Measurements from ENCODE around the gene METTL2A.
"Not testable (repeated sequence)": the region's sequence is repeated elsewhere in the genome, so short reads cannot be mapped to it uniquely, and the experiment has no call there.

METTL2A gene

DNA sequence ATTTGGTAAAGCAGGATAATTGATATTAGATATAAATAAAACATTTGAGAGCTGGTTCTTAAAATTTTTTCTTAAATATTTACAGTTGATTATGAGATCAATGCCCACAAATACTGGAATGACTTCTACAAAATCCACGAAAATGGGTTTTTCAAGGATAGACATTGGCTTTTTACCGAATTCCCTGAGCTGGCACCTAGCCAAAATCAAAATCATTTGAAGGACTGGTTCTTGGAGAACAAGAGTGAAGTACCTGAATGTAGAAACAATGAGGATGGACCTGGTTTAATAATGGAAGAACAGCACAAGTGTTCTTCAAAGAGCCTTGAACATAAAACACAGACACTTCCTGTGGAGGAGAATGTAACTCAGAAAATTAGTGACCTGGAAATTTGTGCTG, 2.5 kb downstream of the METTL2A start:
- H3K27me3 ChIP-seq (ENCODE audit: control insufficient read depth, low read length); H3K4me2 ChIP-seq (ENCODE audit: low read length); H3K9me2 ChIP-seq (replicated peaks; ENCODE audit: control insufficient read depth, low read length); H3K4me3 ChIP-seq (ENCODE audit: low read length); H3K27ac ChIP-seq (ENCODE audit: low read depth, low read length); H3F3A ChIP-seq (ENCODE audit: control insufficient read depth, insufficient read depth); H4K20me1 ChIP-seq (ENCODE audit: control insufficient read depth, insufficient read depth, low read depth, low read length); H3K9me3 ChIP-seq (ENCODE audit: control insufficient read depth, insufficient read depth, low read length): not testable (repeated sequence)
- Histone ChIP-seq H3K36me3 (ENCODE audit: control insufficient read depth, low read length) (peaks cover 26% of the 10 kb centered on the region), H3K79me2 (ENCODE audit: control insufficient read depth, low read length) (peaks cover 52% of the 10 kb centered on the region), H3K4me1 (ENCODE audit: control insufficient read depth, low read length) (peaks cover 14% of the 10 kb centered on the region)

DNA sequence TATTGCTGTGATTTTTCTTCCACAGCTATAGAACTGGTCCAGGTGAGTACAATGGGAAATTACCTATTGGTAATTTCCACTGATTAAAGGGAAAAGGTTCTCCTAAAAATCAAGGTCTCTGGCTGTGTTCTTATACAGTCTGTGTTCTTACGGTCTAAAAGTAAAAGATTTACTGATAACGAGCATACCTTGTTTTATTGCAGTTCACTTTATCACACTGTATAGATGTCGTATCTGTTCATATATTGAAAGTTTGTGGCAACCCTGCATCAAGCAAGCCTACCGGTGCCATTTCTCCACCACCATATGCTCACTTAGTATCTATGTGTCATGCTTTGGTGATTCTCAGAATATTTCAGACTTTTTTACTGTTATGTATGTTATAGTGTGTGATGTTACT, 11.6 kb downstream of the METTL2A start:
- not testable (repeated sequence) for H3K79me2 ChIP-seq (ENCODE audit: control insufficient read depth, low read length); H3K4me3 ChIP-seq (ENCODE audit: low read length); H3K27ac ChIP-seq (ENCODE audit: low read depth, low read length); H3K27me3 ChIP-seq (ENCODE audit: control insufficient read depth, low read length); H3K4me1 ChIP-seq (ENCODE audit: control insufficient read depth, low read length); H3F3A ChIP-seq (ENCODE audit: control insufficient read depth, insufficient read depth); H3K9me3 ChIP-seq (ENCODE audit: control insufficient read depth, insufficient read depth, low read length); H4K20me1 ChIP-seq (ENCODE audit: control insufficient read depth, insufficient read depth, low read depth, low read length); H3K9me2 ChIP-seq (replicated peaks; ENCODE audit: control insufficient read depth, low read length); H3K4me2 ChIP-seq (ENCODE audit: low read length)
- peaks cover 19% of the 10 kb centered on the region for H3K36me3 ChIP-seq (ENCODE audit: control insufficient read depth, low read length)

DNA sequence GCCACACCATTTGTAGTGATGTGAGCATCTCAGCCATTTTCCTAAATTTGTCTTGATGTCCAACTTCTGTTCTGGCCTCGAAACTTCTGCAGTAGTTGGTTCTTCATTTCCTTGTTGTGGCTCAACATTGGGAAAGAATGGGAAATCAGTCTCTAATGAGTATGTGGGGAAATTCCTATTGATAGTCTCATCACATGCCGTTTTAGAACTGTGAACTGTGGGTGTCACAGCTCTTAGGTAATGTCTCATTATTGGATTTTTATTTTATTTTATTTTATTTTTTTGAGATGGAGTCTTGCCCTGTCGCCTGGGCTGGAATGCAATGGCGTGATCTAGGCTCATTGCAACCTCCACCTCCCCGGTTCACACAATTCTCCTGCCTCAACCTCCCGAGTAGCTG, 17.5 kb downstream of the METTL2A start:
- H3K27ac ChIP-seq (ENCODE audit: low read depth, low read length); H3F3A ChIP-seq (ENCODE audit: control insufficient read depth, insufficient read depth); H3K27me3 ChIP-seq (ENCODE audit: control insufficient read depth, low read length); H3K4me1 ChIP-seq (ENCODE audit: control insufficient read depth, low read length); H3K4me3 ChIP-seq (ENCODE audit: low read length); H3K9me3 ChIP-seq (ENCODE audit: control insufficient read depth, insufficient read depth, low read length); H3K4me2 ChIP-seq (ENCODE audit: low read length); H4K20me1 ChIP-seq (ENCODE audit: control insufficient read depth, insufficient read depth, low read depth, low read length); H3K79me2 ChIP-seq (ENCODE audit: control insufficient read depth, low read length); H3K9me2 ChIP-seq (replicated peaks; ENCODE audit: control insufficient read depth, low read length): not testable (repeated sequence)
- peaks cover 32% of the 10 kb centered on the region for H3K36me3 ChIP-seq (ENCODE audit: control insufficient read depth, low read length)

DNA sequence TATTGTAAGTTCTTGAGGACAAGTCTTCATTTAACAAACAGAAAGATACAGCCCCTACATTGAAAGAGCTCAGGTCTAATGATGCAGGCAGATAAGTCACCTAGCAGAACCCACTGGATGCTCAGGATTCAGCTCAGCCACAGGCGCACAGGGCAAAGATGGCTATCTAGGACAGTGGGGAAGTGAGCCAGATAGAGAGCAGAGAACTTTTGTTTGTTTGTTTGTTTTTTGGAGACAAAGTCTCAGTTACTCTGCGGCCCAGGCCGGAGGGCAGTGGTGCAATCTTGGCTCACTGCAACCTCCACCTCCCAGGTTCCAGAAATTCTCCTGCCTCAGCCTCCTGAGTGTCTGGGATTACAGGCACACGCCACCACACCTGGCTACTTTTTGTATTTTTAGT, 20.4 kb downstream of the METTL2A start:
- Histone ChIP-seq H3K4me2 (ENCODE audit: low read length) (no peak overlapping the region), H3K27ac (ENCODE audit: low read depth, low read length) (no peak overlapping the region), H3K79me2 (ENCODE audit: control insufficient read depth, low read length) (no peaks in the 10 kb centered on the region), H3F3A (ENCODE audit: control insufficient read depth, insufficient read depth) (no peaks in the 10 kb centered on the region; the same call in 1 of the 2 replicates), H4K20me1 (ENCODE audit: control insufficient read depth, insufficient read depth, low read depth, low read length) (no peaks in the 10 kb centered on the region), H3K36me3 (ENCODE audit: control insufficient read depth, low read length) (peaks cover 53% of the 10 kb centered on the region), H3K9me3 (ENCODE audit: control insufficient read depth, insufficient read depth, low read length) (no peaks in the 10 kb centered on the region), H3K4me1 (ENCODE audit: control insufficient read depth, low read length) (no peaks in the 10 kb centered on the region), H3K9me2 (replicated peaks; ENCODE audit: control insufficient read depth, low read length) (no peaks in the 10 kb centered on the region), H3K4me3 (ENCODE audit: low read length) (no peak overlapping the region), H3K27me3 (ENCODE audit: control insufficient read depth, low read length) (no peaks in the 10 kb centered on the region)
- TF ChIP-seq EZH2phosphoT487 (IDR thresholded peaks at IDR 0.05; ENCODE audit: borderline replicate concordance, low read length) = no peak
- TF ChIP-seq, protein P1, sequence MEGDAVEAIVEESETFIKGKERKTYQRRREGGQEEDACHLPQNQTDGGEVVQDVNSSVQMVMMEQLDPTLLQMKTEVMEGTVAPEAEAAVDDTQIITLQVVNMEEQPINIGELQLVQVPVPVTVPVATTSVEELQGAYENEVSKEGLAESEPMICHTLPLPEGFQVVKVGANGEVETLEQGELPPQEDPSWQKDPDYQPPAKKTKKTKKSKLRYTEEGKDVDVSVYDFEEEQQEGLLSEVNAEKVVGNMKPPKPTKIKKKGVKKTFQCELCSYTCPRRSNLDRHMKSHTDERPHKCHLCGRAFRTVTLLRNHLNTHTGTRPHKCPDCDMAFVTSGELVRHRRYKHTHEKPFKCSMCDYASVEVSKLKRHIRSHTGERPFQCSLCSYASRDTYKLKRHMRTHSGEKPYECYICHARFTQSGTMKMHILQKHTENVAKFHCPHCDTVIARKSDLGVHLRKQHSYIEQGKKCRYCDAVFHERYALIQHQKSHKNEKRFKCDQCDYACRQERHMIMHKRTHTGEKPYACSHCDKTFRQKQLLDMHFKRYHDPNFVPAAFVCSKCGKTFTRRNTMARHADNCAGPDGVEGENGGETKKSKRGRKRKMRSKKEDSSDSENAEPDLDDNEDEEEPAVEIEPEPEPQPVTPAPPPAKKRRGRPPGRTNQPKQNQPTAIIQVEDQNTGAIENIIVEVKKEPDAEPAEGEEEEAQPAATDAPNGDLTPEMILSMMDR (IDR thresholded peaks at IDR 0.05; ENCODE audit: low read depth, low read length, poor library complexity, severe bottlenecking) = no peak

DNA sequence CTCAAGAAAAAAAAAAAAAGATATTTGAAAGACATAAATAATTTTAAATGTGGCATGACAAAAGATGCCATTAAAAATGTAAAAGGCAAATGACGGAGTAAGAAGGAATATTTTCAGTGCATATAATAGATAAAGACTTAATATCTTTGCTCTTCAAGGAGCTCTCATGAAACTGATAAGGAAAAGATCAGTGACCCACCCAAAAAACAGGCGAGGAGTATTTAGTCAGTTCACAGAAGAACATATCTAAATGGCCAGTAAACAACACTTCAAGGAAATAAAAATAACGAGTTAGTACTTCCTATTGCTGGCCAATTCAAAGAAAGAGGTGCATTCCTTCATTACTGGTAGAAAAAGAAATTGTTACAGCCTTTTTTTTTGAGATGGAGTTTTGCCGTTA, 22.1 kb downstream of the METTL2A start:
- not testable (repeated sequence) for H3F3A ChIP-seq (ENCODE audit: control insufficient read depth, insufficient read depth); H3K27me3 ChIP-seq (ENCODE audit: control insufficient read depth, low read length); H3K9me3 ChIP-seq (ENCODE audit: control insufficient read depth, insufficient read depth, low read length); H3K4me1 ChIP-seq (ENCODE audit: control insufficient read depth, low read length); H4K20me1 ChIP-seq (ENCODE audit: control insufficient read depth, insufficient read depth, low read depth, low read length); H3K9me2 ChIP-seq (replicated peaks; ENCODE audit: control insufficient read depth, low read length); H3K4me3 ChIP-seq (ENCODE audit: low read length); H3K79me2 ChIP-seq (ENCODE audit: control insufficient read depth, low read length); H3K27ac ChIP-seq (ENCODE audit: low read depth, low read length); H3K4me2 ChIP-seq (ENCODE audit: low read length)
- peaks cover 48% of the 10 kb centered on the region for H3K36me3 ChIP-seq (ENCODE audit: control insufficient read depth, low read length)

DNA sequence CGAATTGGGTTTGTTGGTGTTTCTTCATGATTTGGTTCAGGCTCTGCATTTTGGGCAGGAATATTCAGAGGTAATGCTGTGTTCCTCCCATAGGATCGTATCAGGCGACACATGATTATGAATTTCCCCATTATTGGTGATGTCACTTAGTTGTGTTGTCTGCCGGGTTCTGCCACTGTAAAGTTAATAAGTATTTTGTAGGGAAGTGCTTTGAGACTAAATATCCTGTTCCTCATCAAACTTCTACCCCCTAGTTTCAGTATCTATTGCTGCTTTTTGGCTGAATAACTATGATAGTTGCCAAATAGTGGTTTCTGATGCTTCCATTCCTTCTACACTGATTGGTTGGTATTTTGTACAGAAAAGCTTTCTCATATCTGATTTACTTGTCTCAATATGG, 28.5 kb downstream of the METTL2A start:
- H3K4me2 ChIP-seq (ENCODE audit: low read length) = peak overlapping the region; percentile 90
- not testable (repeated sequence) for H4K20me1 ChIP-seq (ENCODE audit: control insufficient read depth, insufficient read depth, low read depth, low read length); H3K9me2 ChIP-seq (replicated peaks; ENCODE audit: control insufficient read depth, low read length); H3K9me3 ChIP-seq (ENCODE audit: control insufficient read depth, insufficient read depth, low read length); H3K27me3 ChIP-seq (ENCODE audit: control insufficient read depth, low read length); H3K79me2 ChIP-seq (ENCODE audit: control insufficient read depth, low read length)
- H3F3A ChIP-seq (ENCODE audit: control insufficient read depth, insufficient read depth) = peaks cover 32% of the 10 kb centered on the region
- peaks cover 16% of the 10 kb centered on the region for H3K36me3 ChIP-seq (ENCODE audit: control insufficient read depth, low read length)
- H3K27ac ChIP-seq (ENCODE audit: low read depth, low read length) = peak overlapping the region; percentile 100
- peaks cover 57% of the 10 kb centered on the region for H3K4me1 ChIP-seq (ENCODE audit: control insufficient read depth, low read length)
- H3K4me3 ChIP-seq (ENCODE audit: low read length) = peak overlapping the region; percentile 68; the same call in 1 of the 2 replicates

DNA sequence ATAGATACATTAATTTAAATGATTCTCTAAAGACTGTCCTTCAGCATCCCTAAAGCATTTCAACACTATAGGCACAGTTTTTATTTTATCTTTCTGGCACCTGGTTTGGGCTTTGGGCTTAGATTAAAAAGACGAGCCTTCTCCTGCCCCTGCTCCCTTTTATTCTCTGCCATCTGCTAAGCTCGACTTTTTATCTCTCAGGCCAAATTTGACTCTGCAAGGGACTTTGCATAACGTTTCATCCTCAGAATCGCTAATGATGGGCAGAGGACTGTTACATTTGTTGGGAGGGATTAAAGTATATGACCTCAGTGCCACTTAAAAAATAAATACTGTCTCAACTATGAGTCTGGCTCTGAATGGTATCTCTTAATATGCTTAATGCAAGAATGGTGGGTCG, 29.3 kb downstream of the METTL2A start:
- Histone ChIP-seq H3F3A (ENCODE audit: control insufficient read depth, insufficient read depth) (peaks cover 32% of the 10 kb centered on the region), H3K4me1 (ENCODE audit: control insufficient read depth, low read length) (peaks cover 65% of the 10 kb centered on the region), H3K4me3 (ENCODE audit: low read length) (peak overlapping the region; percentile 68), H3K27ac (ENCODE audit: low read depth, low read length) (peak overlapping the region; percentile 100), H3K4me2 (ENCODE audit: low read length) (peak overlapping the region; percentile 90)
- H3K36me3 ChIP-seq (ENCODE audit: control insufficient read depth, low read length); H3K9me2 ChIP-seq (replicated peaks; ENCODE audit: control insufficient read depth, low read length); H3K79me2 ChIP-seq (ENCODE audit: control insufficient read depth, low read length); H3K27me3 ChIP-seq (ENCODE audit: control insufficient read depth, low read length); H4K20me1 ChIP-seq (ENCODE audit: control insufficient read depth, insufficient read depth, low read depth, low read length); H3K9me3 ChIP-seq (ENCODE audit: control insufficient read depth, insufficient read depth, low read length): not testable (repeated sequence)
